ENCODE results near the gene ZC3HAV1L. TPM values are rescaled to one million over a fixed set of nuclear protein-coding genes. Genes with fewer than 3 reads are reported as not detected.

ZC3HAV1L gene
- total RNA-seq, 6 experiments from 2014 or later = 9.2 to 12.1 (median 10.3) TPM

- DNase-seq = no peak
- no peak for TF ChIP-seq CTCF (IDR thresholded peaks at IDR 0.05)
- Mint-ChIP-seq H3K4me3 (no peak overlapping the region), H3K4me1 (ENCODE audit: low read depth) (peaks cover 15% of the 10 kb centered on the region), H3K9me3 (no peaks in the 10 kb centered on the region), H3K27ac (no peak overlapping the region), H3K27me3 (ENCODE audit: insufficient read depth) (peaks cover 1% of the 10 kb centered on the region; the same call in 1 of the 2 replicates), H3K36me3 (ENCODE audit: low read depth) (peaks cover 37% of the 10 kb centered on the region)
Observed at GRCh38 chr7:139051655-139052054, 15.8 kb upstream of the ZC3HAV1L start.

GRCh38 chr7:139049936-139050335, 14.1 kb upstream of the ZC3HAV1L start:
- no peaks in the 10 kb centered on the region for H3K9me3 Mint-ChIP-seq
- H3K4me3 Mint-ChIP-seq = no peak overlapping the region
- peak overlapping the region; percentile 42; the same call in 1 of the 2 replicates for H3K27ac Mint-ChIP-seq
- TF ChIP-seq CTCF (IDR thresholded peaks at IDR 0.05) = no peak
- peaks cover 15% of the 10 kb centered on the region for H3K4me1 Mint-ChIP-seq (ENCODE audit: low read depth)
- H3K36me3 Mint-ChIP-seq (ENCODE audit: low read depth) = peaks cover 47% of the 10 kb centered on the region
- peaks cover 1% of the 10 kb centered on the region; the same call in 1 of the 2 replicates for H3K27me3 Mint-ChIP-seq (ENCODE audit: insufficient read depth)
- DNase-seq = no peak

GRCh38 chr7:139049111-139049510, 13.3 kb upstream of the ZC3HAV1L start:
- no peak for DNase-seq
- peaks cover 1% of the 10 kb centered on the region; the same call in 1 of the 2 replicates for H3K27me3 Mint-ChIP-seq (ENCODE audit: insufficient read depth)
- no peaks in the 10 kb centered on the region for H3K9me3 Mint-ChIP-seq
- H3K4me3 Mint-ChIP-seq = no peak overlapping the region
- peaks cover 41% of the 10 kb centered on the region for H3K36me3 Mint-ChIP-seq (ENCODE audit: low read depth)
- peaks cover 15% of the 10 kb centered on the region for H3K4me1 Mint-ChIP-seq (ENCODE audit: low read depth)
- no peak overlapping the region for H3K27ac Mint-ChIP-seq
- TF ChIP-seq CTCF (IDR thresholded peaks at IDR 0.05) = no peak

GRCh38 chr7:139047970-139048369, 12.1 kb upstream of the ZC3HAV1L start:
- Mint-ChIP-seq H3K27me3 (ENCODE audit: insufficient read depth) (peaks cover 1% of the 10 kb centered on the region; the same call in 1 of the 2 replicates), H3K4me1 (ENCODE audit: low read depth) (peaks cover 15% of the 10 kb centered on the region), H3K27ac (no peak overlapping the region), H3K4me3 (no peak overlapping the region), H3K36me3 (ENCODE audit: low read depth) (peaks cover 36% of the 10 kb centered on the region), H3K9me3 (no peaks in the 10 kb centered on the region)
- DNase-seq = no peak
- TF ChIP-seq CTCF (IDR thresholded peaks at IDR 0.05) = no peak

GRCh38 chr7:139046143-139046542, 10.3 kb upstream of the ZC3HAV1L start:
- Mint-ChIP-seq H3K9me3 (no peaks in the 10 kb centered on the region), H3K27me3 (ENCODE audit: insufficient read depth) (no peaks in the 10 kb centered on the region), H3K4me1 (ENCODE audit: low read depth) (peaks cover 15% of the 10 kb centered on the region), H3K36me3 (ENCODE audit: low read depth) (peaks cover 32% of the 10 kb centered on the region), H3K27ac (no peak overlapping the region), H3K4me3 (no peak overlapping the region)
- no peak for TF ChIP-seq CTCF (IDR thresholded peaks at IDR 0.05)
- DNase-seq = no peak
